Inflammatory macrophage treated with lipopolysaccharide for 4 hours (primary cell): ENCODE measurements around the gene YAF2.
"Not testable (repeated sequence)": the region's sequence is repeated elsewhere in the genome, so short reads cannot be mapped to it uniquely, and the experiment has no call there.

Source experiments
- DNase-seq: peaks from one replicate; pipeline ENCODE4 v3.0.0-alpha.2; 2020

Gene YAF2

DNA sequence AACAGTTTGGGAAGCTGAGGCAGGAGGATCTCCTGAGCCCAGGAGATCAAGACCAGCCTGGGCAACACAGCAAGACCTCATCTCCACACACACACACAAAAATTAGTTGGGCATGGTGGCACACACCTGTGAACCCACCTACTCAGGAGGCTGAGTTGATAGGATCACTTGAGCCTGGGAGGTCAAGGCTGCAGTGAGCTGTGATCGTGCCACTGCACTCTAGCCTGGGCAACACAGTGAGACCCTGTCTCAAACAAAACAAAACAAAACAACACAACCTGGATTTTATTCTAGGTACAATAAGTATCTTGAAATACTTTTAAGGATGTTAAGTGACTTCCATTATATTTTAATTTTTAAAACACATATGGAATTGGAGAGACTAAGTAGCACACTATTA is 45.8 kb downstream of the YAF2 start:
- no peak for DNase-seq

GRCh38 chr12:42190376-42190775 is 47.7 kb downstream of the YAF2 start:
- no peak for DNase-seq

- not testable (repeated sequence) for DNase-seq
These were observed 49.8 kb downstream of the YAF2 start for GRCh38 chr12:42188275-42188674.

GRCh38 chr12:42187799-42188198 is 50.2 kb downstream of the YAF2 start:
- DNase-seq: no peak

- DNase-seq: peak; percentile 41
These were observed 51.3 kb downstream of the YAF2 start for GRCh38 chr12:42186793-42187192.

GRCh38 chr12:42182394-42182793 is 55.7 kb downstream of the YAF2 start:
- DNase-seq: peak; percentile 1

- peak; percentile 35 for DNase-seq
These were observed 57.0 kb downstream of the YAF2 start for GRCh38 chr12:42180990-42181596.

DNA sequence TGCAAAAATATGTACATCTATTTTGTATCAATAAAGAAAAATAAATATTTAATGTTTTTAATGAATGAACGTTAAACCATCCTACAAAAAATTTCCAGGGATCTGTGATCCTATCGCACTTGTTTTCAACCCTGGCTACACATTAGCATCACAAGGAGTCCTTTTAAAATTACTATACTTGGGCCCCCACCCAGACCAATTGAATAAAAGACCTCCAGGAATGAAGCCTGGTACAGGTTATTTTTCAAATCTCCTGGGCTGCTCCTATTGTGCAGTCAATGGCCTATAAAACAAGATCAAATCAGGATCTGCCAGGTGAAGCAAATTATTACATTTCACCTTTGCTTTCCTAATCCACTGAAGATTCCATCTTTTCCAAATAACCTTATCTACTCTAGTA is 59.9 kb downstream of the YAF2 start:
- no peak for DNase-seq

GRCh38 chr12:42174978-42175377 is 63.1 kb downstream of the YAF2 start:
- DNase-seq: no peak

GRCh38 chr12:42173961-42174521 is 64.0 kb downstream of the YAF2 start:
- no peak for DNase-seq

DNA sequence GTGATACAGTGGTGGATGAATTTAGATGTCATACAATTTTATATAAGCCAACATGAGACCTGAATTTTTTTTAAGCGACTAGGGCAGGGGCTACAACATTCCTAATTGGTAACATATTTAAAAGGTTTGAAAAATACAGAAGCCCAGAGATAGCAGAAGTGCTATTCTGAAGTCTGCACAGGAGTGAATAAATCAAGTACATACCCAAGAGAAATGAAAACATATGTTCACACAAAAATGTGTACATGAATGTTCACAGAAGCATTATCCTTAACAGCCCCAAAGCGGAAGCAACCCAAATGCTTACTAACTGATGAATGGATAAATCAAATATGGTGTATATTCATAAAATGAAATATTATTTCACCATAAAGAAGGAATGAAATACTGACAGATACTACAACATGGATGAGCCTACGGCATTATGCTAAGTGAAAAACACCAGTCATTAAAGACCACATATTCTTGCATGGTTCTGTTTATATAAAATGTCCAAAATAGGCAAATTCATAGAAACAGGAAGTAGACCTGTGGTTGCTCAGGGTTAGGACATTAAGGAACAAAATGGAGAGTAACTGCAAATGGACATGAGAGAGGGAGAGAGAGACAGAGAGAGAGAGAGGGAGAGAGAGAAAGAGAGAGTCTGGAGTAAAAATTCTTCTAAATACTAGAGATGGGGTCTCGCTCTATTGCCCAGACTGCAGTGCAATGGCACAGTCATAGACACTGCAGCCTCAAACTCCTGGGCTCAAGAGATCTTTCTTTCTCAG is 65.4 kb downstream of the YAF2 start:
- DNase-seq: peak; percentile 33

GRCh38 chr12:42167711-42168110 is 70.3 kb downstream of the YAF2 start:
- no peak for DNase-seq

DNA sequence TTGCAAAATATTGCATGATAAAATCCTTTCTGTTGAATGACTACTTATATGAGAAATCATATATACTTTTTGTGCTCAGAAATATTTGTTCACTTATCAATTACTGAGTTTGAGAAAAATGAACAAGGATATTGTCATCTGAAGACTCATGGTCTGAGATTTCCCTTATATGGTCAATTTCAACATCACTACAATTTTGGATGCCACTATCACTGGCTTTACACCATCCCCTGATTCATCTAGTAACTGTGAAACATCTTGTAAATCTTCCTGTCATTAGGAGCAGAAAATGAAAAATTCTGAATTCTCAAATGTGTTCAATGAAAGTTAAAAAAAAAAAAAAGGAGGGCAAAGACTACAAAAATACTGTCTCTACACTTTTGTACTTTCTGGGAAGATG is 71.5 kb downstream of the YAF2 start:
- DNase-seq: no peak

- DNase-seq: no peak
These were observed 74.1 kb downstream of the YAF2 start for GRCh38 chr12:42163913-42164312.

GRCh38 chr12:42162965-42163364 is 75.1 kb downstream of the YAF2 start:
- no peak for DNase-seq

GRCh38 chr12:42162193-42162592 is 75.9 kb downstream of the YAF2 start:
- DNase-seq: no peak

DNA sequence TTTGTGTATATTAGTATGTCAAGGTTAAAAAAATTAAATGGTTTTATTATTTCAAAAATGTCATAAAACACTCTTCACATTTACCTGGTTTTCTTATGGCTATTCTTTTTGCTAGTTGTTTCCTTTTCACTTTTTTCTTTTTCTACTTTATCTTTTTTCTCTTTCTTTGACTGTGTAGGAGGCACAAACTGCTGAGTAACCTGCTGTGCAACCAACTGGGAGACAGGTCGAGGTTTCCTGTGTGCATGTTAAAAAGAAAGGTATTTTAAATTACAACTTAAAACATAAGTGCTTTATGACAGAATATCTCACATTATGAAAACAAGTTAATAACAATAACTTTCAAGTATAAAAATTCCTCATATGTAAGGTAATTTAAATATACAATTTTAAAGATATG is 76.5 kb downstream of the YAF2 start:
- no peak for DNase-seq

DNA sequence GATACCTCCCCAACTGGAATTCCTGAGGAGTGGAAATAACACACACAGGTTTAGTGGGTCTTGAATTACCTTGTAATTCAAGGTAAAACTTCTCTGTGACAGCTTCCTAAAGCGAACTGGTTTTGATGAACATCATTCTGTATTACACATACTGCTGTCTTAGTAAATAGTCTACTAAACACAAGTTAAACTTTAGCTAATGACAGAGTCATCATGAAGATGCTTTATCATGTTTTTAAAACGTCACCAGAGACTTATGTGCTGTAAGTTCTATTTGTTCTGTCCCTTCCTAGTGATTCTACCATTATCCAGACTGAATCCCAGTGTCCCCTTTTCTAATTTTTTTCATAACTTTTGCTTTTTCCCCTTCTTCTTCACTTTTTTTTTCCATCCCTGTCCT is 81.8 kb downstream of the YAF2 start:
- no peak for DNase-seq

DNA sequence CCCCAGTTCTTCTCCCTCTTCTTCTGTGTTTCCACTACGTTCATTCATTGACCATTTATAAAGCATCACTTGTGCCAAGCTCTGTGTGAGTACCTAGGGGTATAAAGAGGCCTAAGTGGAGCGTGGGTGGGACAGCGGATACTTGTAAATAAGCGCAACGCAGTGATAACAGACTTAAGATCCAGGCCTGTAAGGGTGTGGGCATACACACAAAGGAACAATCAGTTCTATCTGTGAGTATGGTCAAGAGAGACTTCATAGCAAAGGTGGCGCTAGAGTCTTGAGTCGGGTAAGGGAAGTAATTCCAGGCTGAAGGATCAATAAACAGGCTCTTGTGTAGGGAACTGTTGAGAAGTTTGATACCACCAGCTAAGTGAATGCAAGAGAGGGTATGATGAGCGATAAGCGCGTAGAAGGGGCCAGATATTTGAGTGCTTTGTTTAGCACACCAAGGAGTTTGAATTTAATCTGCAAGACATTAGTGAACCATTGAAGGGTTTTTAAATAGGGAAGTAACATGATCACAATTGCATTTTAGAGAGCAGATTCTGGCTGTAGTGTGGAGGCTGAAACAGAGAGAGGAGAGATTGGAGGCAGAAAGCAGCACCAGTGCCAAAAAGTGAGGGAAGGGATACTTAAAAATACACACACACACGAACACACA is 92.4 kb downstream of the YAF2 start:
- DNase-seq: no peak

GRCh38 chr12:42145197-42145549 is 92.9 kb downstream of the YAF2 start:
- DNase-seq: no peak

DNA sequence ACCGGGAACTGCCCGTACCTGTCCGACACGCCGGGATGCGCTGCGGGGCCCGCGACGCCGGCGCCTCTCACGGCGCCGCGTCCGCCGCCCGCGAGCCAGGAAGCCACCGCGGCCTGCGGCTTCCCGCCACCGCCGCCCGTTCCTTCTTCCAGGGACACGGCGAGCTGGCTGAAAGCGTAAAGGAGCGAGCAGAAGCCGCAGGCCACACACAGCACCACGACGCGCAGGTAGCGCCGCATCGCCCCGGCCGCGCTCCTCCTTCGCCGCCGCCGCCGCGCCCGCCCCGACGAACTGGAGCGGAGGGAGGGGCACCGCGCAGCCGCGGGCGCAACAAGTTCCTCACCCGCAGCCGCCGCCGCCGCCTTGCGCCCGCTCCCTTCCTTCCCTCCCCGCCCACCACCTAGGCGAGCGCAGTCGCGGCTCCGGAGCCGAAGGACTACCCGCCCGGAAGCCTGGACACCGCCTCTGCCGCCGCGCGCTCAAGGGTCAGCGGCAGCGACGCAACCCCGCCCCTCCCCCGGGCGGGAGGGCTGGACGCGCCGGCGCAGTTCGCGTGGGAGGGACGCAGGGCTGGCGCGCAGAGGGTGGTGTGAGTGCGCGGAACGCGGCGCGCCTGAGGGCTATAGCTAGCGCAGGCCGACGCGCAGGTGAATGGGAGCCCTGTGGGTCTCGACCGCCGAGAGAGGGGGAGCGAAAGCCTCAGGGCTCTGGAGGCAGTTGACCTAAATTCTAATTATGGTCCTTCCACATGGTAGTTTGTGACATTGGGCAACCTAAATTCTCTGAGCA is 93.4 kb downstream of the YAF2 start, which contains the start of gene GXYLT1:
Gene GXYLT1 (minus strand): TSS at position 467 of the 789 bp plus-strand sequence. CDS start 228 bp downstream, at position 239.
- peak; percentile 98 for DNase-seq

GRCh38 chr12:42144158-42144407 is 94.0 kb downstream of the YAF2 start:
- no peak for DNase-seq

DNA sequence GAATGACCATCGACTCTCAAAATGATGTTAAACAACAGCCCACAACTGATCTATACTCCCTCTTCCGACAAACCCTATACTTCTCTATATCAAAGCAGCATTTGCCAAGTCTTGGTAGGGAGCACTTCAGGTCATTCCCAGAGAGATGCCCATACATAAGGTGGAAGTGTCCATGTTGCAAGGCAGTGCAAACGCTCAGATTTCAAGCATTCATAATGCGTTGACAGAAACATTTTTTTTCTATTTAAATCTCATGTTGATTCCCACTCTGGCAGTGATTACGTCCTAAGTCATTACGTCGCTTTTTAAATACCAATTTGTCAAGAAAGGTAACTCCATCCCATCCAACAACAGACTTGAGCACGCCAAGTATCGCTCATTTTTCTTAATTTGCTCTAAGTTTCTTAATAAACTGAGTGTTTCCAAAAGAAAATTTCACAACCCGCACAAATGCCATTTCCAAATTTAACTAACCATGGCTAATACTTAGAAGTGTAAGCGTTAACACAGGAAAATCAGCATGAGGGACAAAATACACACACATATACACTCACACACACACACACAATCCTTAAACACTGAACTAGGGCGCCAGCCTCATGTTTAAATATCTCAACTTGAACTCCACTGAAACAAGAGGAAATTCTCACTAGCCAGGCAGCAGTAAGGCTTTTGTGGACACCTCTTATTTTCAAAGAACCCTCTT is 94.4 kb downstream of the YAF2 start:
- DNase-seq: peak; percentile 25
